B cell (primary cell): ENCODE data around the gene MPL. TPM values are rescaled to one million over a fixed set of nuclear protein-coding genes. Genes with fewer than 3 reads are reported as not detected.

Experiments used
- ATAC-seq: fragments of 200-7000 bp; cut with Tn5 transposase; one replicate; pipeline ENCODE4 v1.10.0; 2021; ENCODE audit warnings: low read depth, mild to moderate bottlenecking, moderate number of reproducible peaks, moderate library complexity
- CTCF ChIA-PET: fragments of 350-600 bp; sonication (Branson Sonifier 250); formaldehyde crosslinking; loops from one replicate; lab custom pipeline; 2021; ENCODE audit warnings: antibody characterized with exemption, inconsistent platforms; lab: Charles Lee
- POLR2A ChIA-PET: fragments of 350-600 bp; sonication (Branson Sonifier 250); formaldehyde crosslinking; loops from one replicate; lab custom pipeline; 2021; ENCODE audit warnings: antibody characterized with exemption; lab: Charles Lee
- DNase-seq: peaks from one replicate; pipeline ENCODE4 v3.0.0; 2013
- H2AFZ ChIP-seq: 2 replicates; pipeline ENCODE4 v1.6.1; 2012; ENCODE audit warnings: mild to moderate bottlenecking, low read depth, low read length; ENCODE audit not compliant: insufficient read depth, poor library complexity, severe bottlenecking
- H3K27ac ChIP-seq, 2 donors: 1 replicate in 1 of 2; 2 replicates in 1 of 2; pipeline ENCODE4 v1.5.1; 2012 to 2013; ENCODE audit warnings: low read length in 2 of 2, mild to moderate bottlenecking in 2 of 2, moderate library complexity in 1 of 2
- H3K27me3 ChIP-seq, 4 experiments: fragments of 200-600 bp in 1 of 4; sonication (generic) in 1 of 4; replicated peaks in 1 of 4; 1 replicate in 2 of 4; 2 replicates in 2 of 4; pipeline versions ENCODE4 v1.6.1 to v1.7.0; 2013 to 2016; ENCODE audit warnings: low read length in 3 of 4, mild to moderate bottlenecking in 2 of 4, mixed read lengths in 1 of 4, moderate library complexity in 1 of 4; ENCODE audit not compliant: insufficient read depth in 4 of 4, control insufficient read depth in 3 of 4; ENCODE audit errors: control extremely low read depth in 1 of 4
- H3K36me3 ChIP-seq, 2 experiments: replicated peaks in 1 of 2; 1 replicate in 1 of 2; 2 replicates in 1 of 2; pipeline versions ENCODE4 v1.6.1 to v1.7.1; 2013; ENCODE audit warnings: low read length in 1 of 2; ENCODE audit not compliant: insufficient read depth in 2 of 2, control insufficient read depth in 1 of 2; ENCODE audit errors: control extremely low read depth in 1 of 2, extremely low read depth in 1 of 2
- H3K4me1 ChIP-seq, 2 donors: fragments of 200-600 bp in 1 of 2; sonication (generic) in 1 of 2; 1 replicate in 1 of 2; 2 replicates in 1 of 2; pipeline versions ENCODE4 v1.5.1 to v1.6.1; 2013 to 2017; ENCODE audit warnings: low read length in 2 of 2; ENCODE audit not compliant: control insufficient read depth in 2 of 2, insufficient read depth in 2 of 2
- H3K4me2 ChIP-seq: replicated peaks from 2 replicates; pipeline ENCODE3; 2012; ENCODE audit warnings: mild to moderate bottlenecking, low read depth, low read length; ENCODE audit not compliant: poor library complexity, severe bottlenecking
- H3K4me3 ChIP-seq, 5 experiments: fragments of 200-600 bp in 1 of 5; sonication (generic) in 1 of 5; 1 replicate in 3 of 5; 2 replicates in 2 of 5; pipeline versions ENCODE4 v1.5.1 to v1.7.0; 2011 to 2016; ENCODE audit warnings: low read length in 4 of 5, mild to moderate bottlenecking in 4 of 5, low read depth in 2 of 5, control low read depth in 1 of 5, moderate library complexity in 1 of 5; ENCODE audit not compliant: insufficient read depth in 1 of 5; ENCODE audit errors: control extremely low read depth in 1 of 5, extremely low read depth in 1 of 5
- H3K79me2 ChIP-seq: fragments of 200-600 bp; sonication (generic); one replicate; pipeline ENCODE4 v1.6.0; 2016; ENCODE audit warnings: low read length; ENCODE audit not compliant: control insufficient read depth, insufficient read depth
- H3K9ac ChIP-seq: fragments of 200-600 bp; sonication (generic); 2 replicates; pipeline ENCODE4 v1.6.1; 2017; ENCODE audit warnings: mild to moderate bottlenecking, low read length, moderate library complexity
- H3K9me3 ChIP-seq, 3 donors: one replicate each; pipeline versions ENCODE4 v1.6.1 to v1.7.1; 2013; ENCODE audit warnings: low read length in 2 of 3; ENCODE audit not compliant: control insufficient read depth in 2 of 3, insufficient read depth in 1 of 3; ENCODE audit errors: control extremely low read depth in 1 of 3
- H4K20me1 ChIP-seq: 2 replicates; pipeline ENCODE4 v1.6.0; 2012; ENCODE audit warnings: mild to moderate bottlenecking, low read length; ENCODE audit not compliant: insufficient read depth, control insufficient read depth, poor library complexity, severe bottlenecking
- H3K27ac Mint-ChIP-seq: one replicate; pipeline ENCODE4 v1.8.0; 2021; ENCODE audit warnings: mixed read lengths
- H3K27me3 Mint-ChIP-seq: one replicate; pipeline ENCODE4 v1.8.0; 2021; ENCODE audit warnings: mixed read lengths
- H3K4me1 Mint-ChIP-seq: one replicate; pipeline ENCODE4 v1.8.0; 2021; ENCODE audit warnings: mixed read lengths
- H3K4me3 Mint-ChIP-seq: one replicate; pipeline ENCODE4 v1.8.0; 2021; ENCODE audit warnings: mixed read lengths
- H3K9me3 Mint-ChIP-seq: one replicate; pipeline ENCODE4 v1.8.0; 2022; ENCODE audit warnings: mixed read lengths; ENCODE audit not compliant: insufficient read depth
- EZH2 ChIP-seq: IDR thresholded peaks from 2 replicates; pipeline ENCODE4 v1.6.1; 2012; ENCODE audit warnings: borderline replicate concordance, low read depth, mild to moderate bottlenecking, moderate library complexity, low read length; ENCODE audit not compliant: insufficient read depth, poor library complexity, severe bottlenecking
- WGBS: methylation state at CpG from one replicate; pipeline ENCODE4 v1.1.5; 2013; ENCODE audit warnings: missing lambda C conversion rate; ENCODE audit not compliant: insufficient coverage; 5-methylcytosine and 5-hydroxymethylcytosine counted together
- intact Hi-C: fragments of 100-400 bp; cut with micrococcal nuclease; formaldehyde crosslinking; loops from one replicate; pipeline ENCODE4 v1.10.0; 2022
- polyA plus RNA-seq: library from polyadenylated mRNA; depleted of rRNA; stranded (reverse); fragments of >200 nt; gene quantifications from 2 replicates; pipeline ENCODE4 v1.2.3, GENCODE V29; 2012
- total RNA-seq, 2 donors: library from RNA; stranded (reverse); fragments of 120-200 nt in 1 of 2; gene quantifications; 1 replicate in 1 of 2; 2 replicates in 1 of 2; pipeline versions ENCODE4 v1.2.3 to v1.2.4, GENCODE V29; 2013 to 2022
- TF ChIP-seq, protein P1 (sequence below): fragments of 200-600 bp; IDR thresholded peaks from one replicate; pipeline ENCODE4 v1.8.0; 2022; ENCODE audit warnings: antibody characterized with exemption, mild to moderate bottlenecking

The MPL gene
- total and polyA plus RNA-seq, 2 donors (not counting 1 experiment from before 2014, with no cell fraction given) = not detected

DNA sequence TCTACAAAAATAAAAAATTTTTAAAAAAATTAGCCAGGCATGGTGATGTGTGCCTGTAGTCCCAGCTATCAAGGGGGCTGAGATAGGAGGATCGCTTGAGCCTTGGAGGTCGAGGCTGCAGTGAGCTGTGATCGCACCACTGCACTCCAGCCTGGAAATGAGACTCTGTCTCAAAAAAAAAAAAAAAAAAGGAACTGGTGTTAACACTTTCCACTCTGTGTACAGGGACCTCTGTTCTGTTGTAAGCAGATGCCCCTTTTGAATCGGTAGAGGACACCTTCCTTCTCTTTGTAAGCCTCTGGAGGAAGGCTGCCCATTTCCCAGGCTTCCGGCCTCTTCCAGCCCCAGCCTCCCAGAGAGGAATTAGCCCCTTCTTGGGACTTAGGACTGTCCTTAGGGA is 44.9 kb upstream of the MPL start:
- no peak for ATAC-seq
- DNase-seq = no peak
- WGBS = 60% methylated on average over 4 of the region's 5 CpGs
- ChIA-PET POLR2A (no interaction called here), CTCF (no interaction called here)
- H3K4me3 Mint-ChIP-seq = no peak overlapping the region
- Histone ChIP-seq H3K36me3 (no peaks in the 10 kb centered on the region), H3K9me3 (no peaks in the 10 kb centered on the region), H4K20me1 (no peaks in the 10 kb centered on the region), H3K79me2 (no peaks in the 10 kb centered on the region), H3K4me1 (no peaks in the 10 kb centered on the region), H3K27me3 (no peaks in the 10 kb centered on the region), H3K27ac (no peak overlapping the region), H3K4me2 (no peak overlapping the region), H3K4me3 (no peak overlapping the region), H2AFZ (no peak overlapping the region), H3K9ac (no peak overlapping the region)
- no peaks in the 10 kb centered on the region for H3K4me1 Mint-ChIP-seq
- intact Hi-C loops = no loop called here
- no peaks in the 10 kb centered on the region for H3K27me3 Mint-ChIP-seq
- TF ChIP-seq EZH2 = no peak
- TF ChIP-seq, protein P1, sequence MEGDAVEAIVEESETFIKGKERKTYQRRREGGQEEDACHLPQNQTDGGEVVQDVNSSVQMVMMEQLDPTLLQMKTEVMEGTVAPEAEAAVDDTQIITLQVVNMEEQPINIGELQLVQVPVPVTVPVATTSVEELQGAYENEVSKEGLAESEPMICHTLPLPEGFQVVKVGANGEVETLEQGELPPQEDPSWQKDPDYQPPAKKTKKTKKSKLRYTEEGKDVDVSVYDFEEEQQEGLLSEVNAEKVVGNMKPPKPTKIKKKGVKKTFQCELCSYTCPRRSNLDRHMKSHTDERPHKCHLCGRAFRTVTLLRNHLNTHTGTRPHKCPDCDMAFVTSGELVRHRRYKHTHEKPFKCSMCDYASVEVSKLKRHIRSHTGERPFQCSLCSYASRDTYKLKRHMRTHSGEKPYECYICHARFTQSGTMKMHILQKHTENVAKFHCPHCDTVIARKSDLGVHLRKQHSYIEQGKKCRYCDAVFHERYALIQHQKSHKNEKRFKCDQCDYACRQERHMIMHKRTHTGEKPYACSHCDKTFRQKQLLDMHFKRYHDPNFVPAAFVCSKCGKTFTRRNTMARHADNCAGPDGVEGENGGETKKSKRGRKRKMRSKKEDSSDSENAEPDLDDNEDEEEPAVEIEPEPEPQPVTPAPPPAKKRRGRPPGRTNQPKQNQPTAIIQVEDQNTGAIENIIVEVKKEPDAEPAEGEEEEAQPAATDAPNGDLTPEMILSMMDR = no peak
- no peak overlapping the region for H3K27ac Mint-ChIP-seq
- no peaks in the 10 kb centered on the region for H3K9me3 Mint-ChIP-seq

DNA sequence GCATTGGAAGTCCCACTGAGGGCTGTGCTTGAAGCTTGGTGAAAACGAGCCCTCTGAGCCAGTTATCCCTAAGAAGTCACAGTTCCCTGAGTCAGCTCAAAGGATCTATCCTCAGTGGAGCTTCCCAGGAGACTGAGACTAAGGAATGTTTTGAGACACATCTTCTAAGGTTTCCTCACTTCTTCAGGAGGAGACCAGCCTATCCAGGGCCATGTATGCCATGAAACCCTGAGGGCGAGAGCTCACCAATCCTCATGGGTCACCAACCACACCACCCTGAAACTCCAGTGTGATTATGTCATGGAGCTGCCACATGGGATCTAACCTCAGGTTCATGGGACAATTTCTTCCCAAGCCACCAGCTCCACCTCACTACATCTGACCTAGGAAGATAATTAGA is 44.4 kb upstream of the MPL start:
- Histone ChIP-seq H3K27ac (no peak overlapping the region), H3K27me3 (no peaks in the 10 kb centered on the region), H2AFZ (no peak overlapping the region), H3K9ac (no peak overlapping the region), H3K9me3 (no peaks in the 10 kb centered on the region), H4K20me1 (no peaks in the 10 kb centered on the region), H3K79me2 (no peaks in the 10 kb centered on the region), H3K4me1 (no peaks in the 10 kb centered on the region), H3K36me3 (no peaks in the 10 kb centered on the region), H3K4me2 (no peak overlapping the region), H3K4me3 (no peak overlapping the region)
- Mint-ChIP-seq H3K4me1 (no peaks in the 10 kb centered on the region), H3K4me3 (no peak overlapping the region), H3K9me3 (no peaks in the 10 kb centered on the region), H3K27me3 (no peaks in the 10 kb centered on the region), H3K27ac (no peak overlapping the region)
- DNase-seq (no peak), ATAC-seq (no peak)
- WGBS = 74% methylated on average over 2 of the region's 2 CpGs
- CTCF ChIA-PET = no interaction called here
- intact Hi-C loops = no loop called here
- TF ChIP-seq EZH2 = no peak
- TF ChIP-seq, protein P1 = no peak
- POLR2A ChIA-PET = no interaction called here
